Measurements from ENCODE around the gene OR6C2. TPM values are rescaled to one million over a fixed set of nuclear protein-coding genes. Genes with fewer than 3 reads are reported as not detected.

The OR6C2 gene
- total and polyA plus RNA-seq, 2 of the 8 experiments (the other 6 are each of a cell fraction or from before 2014, with no cell fraction given): not detected

- H3K56ac ChIP-seq (replicated peaks; ENCODE audit: insufficient read length, low read depth, low read length): no peak overlapping the region
- no peak overlapping the region for H4K5ac ChIP-seq (ENCODE audit: insufficient read length, low read depth, low read length)
- no peaks in the 10 kb centered on the region for H3K79me1 ChIP-seq (ENCODE audit: low read depth, low read length)
- H3K36me3 ChIP-seq (ENCODE audit: control insufficient read depth in 2 of 4, insufficient read depth in 4 of 4, low read length in 3 of 4): no peaks in the 10 kb centered on the region
- DNase-seq (ENCODE audit: low read depth in 1 of 2, low spot score in 2 of 2) (no peak), FAIRE-seq (no peak)
- POLR2A ChIA-PET (ENCODE audit: partially characterized antibody): no interaction called here
- no peak overlapping the region for H4K91ac ChIP-seq (replicated peaks; ENCODE audit: insufficient read length, low read length)
- no peak overlapping the region for H3K23ac ChIP-seq (ENCODE audit: insufficient read length)
- no peaks in the 10 kb centered on the region for H4K20me1 ChIP-seq (replicated peaks in 1 of 2; ENCODE audit: control insufficient read depth in 1 of 2, insufficient read depth in 2 of 2, low read length in 2 of 2)
- H3K4me2 ChIP-seq (ENCODE audit: insufficient read depth in 1 of 2, low read depth in 2 of 2, low read length in 2 of 2): no peak overlapping the region
- H2AFZ ChIP-seq (ENCODE audit: low read length): no peak overlapping the region
- no peak overlapping the region for H3K9ac ChIP-seq (replicated peaks in 1 of 4; ENCODE audit: extremely low read depth in 1 of 4, low read depth in 3 of 4, low read length in 3 of 4)
- H3K4me1 ChIP-seq (replicated peaks in 1 of 4; ENCODE audit: control insufficient read depth in 3 of 4, insufficient read depth in 4 of 4, low read length in 3 of 4): no peaks in the 10 kb centered on the region
- TF ChIP-seq CTBP2 (IDR thresholded peaks at IDR 0.05; ENCODE audit: borderline replicate concordance, insufficient read depth, insufficient read length, low read length) (no peak), RNF2 (IDR thresholded peaks at IDR 0.05; ENCODE audit: borderline replicate concordance, low read depth, low read length, missing control alignments, poor library complexity, severe bottlenecking) (no peak), EZH2 (IDR thresholded peaks at IDR 0.05; ENCODE audit: low read depth, low read length, severe bottlenecking) (no peak), TAF1 (IDR thresholded peaks at IDR 0.05; ENCODE audit: low read depth, low read length) (no peak)
- TF ChIP-seq, protein P1, sequence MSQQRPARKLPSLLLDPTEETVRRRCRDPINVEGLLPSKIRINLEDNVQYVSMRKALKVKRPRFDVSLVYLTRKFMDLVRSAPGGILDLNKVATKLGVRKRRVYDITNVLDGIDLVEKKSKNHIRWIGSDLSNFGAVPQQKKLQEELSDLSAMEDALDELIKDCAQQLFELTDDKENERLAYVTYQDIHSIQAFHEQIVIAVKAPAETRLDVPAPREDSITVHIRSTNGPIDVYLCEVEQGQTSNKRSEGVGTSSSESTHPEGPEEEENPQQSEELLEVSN (IDR thresholded peaks at IDR 0.05): no peak
- no peak overlapping the region for H2BK15ac ChIP-seq (ENCODE audit: low read length)
- H2BK120ac ChIP-seq (replicated peaks; ENCODE audit: low read depth, low read length): no peak overlapping the region
- H2BK20ac ChIP-seq (ENCODE audit: low read length): no peak overlapping the region
- H3K9me3 ChIP-seq (ENCODE audit: insufficient read depth in 2 of 2, low read depth in 1 of 2, low read length in 1 of 2): no peaks in the 10 kb centered on the region
- 96% methylated on average over 1 of the region's 1 CpG; no CpG with 5 or more reads in 1 of the 2 experiments for WGBS, 2 experiments (ENCODE audit: extremely low coverage in 1 of 2, insufficient coverage in 1 of 2, insufficient read length in 1 of 2, insufficient replicate concordance in 2 of 2, low coverage in 1 of 2, low lambda C conversion rate in 2 of 2, missing lambda C conversion rate in 1 of 2)
- no peaks in the 10 kb centered on the region for H3K79me2 ChIP-seq (ENCODE audit: control insufficient read depth in 1 of 2, insufficient read depth in 2 of 2, low read length in 2 of 2)
- no peak overlapping the region for H3K18ac ChIP-seq (ENCODE audit: extremely low read depth, low read length)
- H3K4ac ChIP-seq (replicated peaks; ENCODE audit: insufficient read length, low read depth, low read length): no peak overlapping the region
- H2AK5ac ChIP-seq (ENCODE audit: low read depth, low read length): no peak overlapping the region
- H2BK12ac ChIP-seq (ENCODE audit: low read depth, low read length): no peak overlapping the region
- no peak overlapping the region for H3K14ac ChIP-seq (ENCODE audit: insufficient read length)
- no peak overlapping the region for H3K4me3 ChIP-seq (ENCODE audit: extremely low read depth in 1 of 4, insufficient read depth in 2 of 4, low read depth in 3 of 4, low read length in 4 of 4)
- H3K27ac ChIP-seq (ENCODE audit: low read depth, low read length): no peak overlapping the region
- H3K27me3 ChIP-seq (replicated peaks in 1 of 4; ENCODE audit: control insufficient read depth in 3 of 4, extremely low read depth in 1 of 4, insufficient read depth in 3 of 4, low read length in 3 of 4): no peaks in the 10 kb centered on the region
- no peak overlapping the region for H2BK5ac ChIP-seq (ENCODE audit: low read depth, low read length)
- H3K23me2 ChIP-seq (ENCODE audit: low read depth, low read length): no peaks in the 10 kb centered on the region
- CTCF ChIA-PET (ENCODE audit: partially characterized antibody): no interaction called here
- no peak overlapping the region for H4K8ac ChIP-seq (ENCODE audit: extremely low read depth, insufficient read depth, low read length)
Measured at GRCh38 chr12:55396326-55396725, 47.5 kb upstream of the OR6C2 start.
